ENCODE data around the gene RNF217.

Gene RNF217

DNA sequence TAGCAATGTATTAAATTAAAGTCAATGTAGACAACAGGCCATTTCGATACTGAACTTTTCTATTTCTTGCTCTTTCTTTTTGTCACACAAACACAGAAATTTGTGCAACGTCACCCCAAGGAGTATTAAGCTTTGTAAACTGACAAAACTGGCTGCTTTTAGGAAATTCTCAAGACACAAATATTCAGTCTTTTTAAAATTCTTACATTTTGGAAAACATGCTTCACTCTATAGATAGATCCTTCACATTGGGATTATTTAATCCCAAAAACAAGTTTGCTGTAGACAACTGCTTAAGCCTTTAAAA, 121.4 kb downstream of the RNF217 start:
- DNase-seq = no peak
- WGBS (ENCODE audit: extremely low coverage, insufficient coverage, insufficient read length) = no CpG with 5 or more reads among the region's 2 CpGs
- Histone ChIP-seq H2AFZ (ENCODE audit: insufficient read depth, low read length, poor library complexity) (no peak overlapping the region), H3K27me3 (ENCODE audit: insufficient read depth, low read length) (no peaks in the 10 kb centered on the region), H2BK5ac (ENCODE audit: low read depth, low read length, poor library complexity) (no peak overlapping the region), H4K91ac (ENCODE audit: low read depth, low read length) (no peak overlapping the region), H4K12ac (ENCODE audit: low read depth, low read length) (no peak overlapping the region), H3K4me2 (ENCODE audit: low read length) (no peak overlapping the region), H3K23ac (ENCODE audit: low read length) (no peak overlapping the region), H3K4me1 (ENCODE audit: control insufficient read depth in 1 of 2, insufficient read depth in 2 of 2, low read length in 2 of 2) (peaks cover 0 to 3% of the 10 kb centered on the region in 2 experiments), H3K4me3 (ENCODE audit: low read depth, low read length) (no peak overlapping the region), H3K18ac (ENCODE audit: low read length) (no peak overlapping the region), H2AK5ac (ENCODE audit: low read length) (no peak overlapping the region), H3K79me2 (ENCODE audit: control insufficient read depth, insufficient read depth, low read length, poor library complexity) (no peaks in the 10 kb centered on the region), H3K9me3 (ENCODE audit: insufficient read depth, low read depth, low read length) (no peaks in the 10 kb centered on the region), H3K27ac (ENCODE audit: low read depth, low read length) (no peak overlapping the region), H4K8ac (ENCODE audit: low read depth, low read length) (no peak overlapping the region), H3K9ac (ENCODE audit: low read length) (no peak overlapping the region), H3K4ac (ENCODE audit: low read depth, low read length) (no peak overlapping the region), H3K36me3 (ENCODE audit: control insufficient read depth in 1 of 2, insufficient read depth in 2 of 2, low read length in 2 of 2) (peaks cover 0 to 5% of the 10 kb centered on the region in 2 experiments), H2BK120ac (ENCODE audit: insufficient read depth, low read length, poor library complexity) (no peak overlapping the region), H2BK12ac (ENCODE audit: low read length) (no peak overlapping the region), H3K14ac (ENCODE audit: low read length) (no peak overlapping the region), H3K79me1 (ENCODE audit: low read length) (peaks cover 1% of the 10 kb centered on the region)

DNA sequence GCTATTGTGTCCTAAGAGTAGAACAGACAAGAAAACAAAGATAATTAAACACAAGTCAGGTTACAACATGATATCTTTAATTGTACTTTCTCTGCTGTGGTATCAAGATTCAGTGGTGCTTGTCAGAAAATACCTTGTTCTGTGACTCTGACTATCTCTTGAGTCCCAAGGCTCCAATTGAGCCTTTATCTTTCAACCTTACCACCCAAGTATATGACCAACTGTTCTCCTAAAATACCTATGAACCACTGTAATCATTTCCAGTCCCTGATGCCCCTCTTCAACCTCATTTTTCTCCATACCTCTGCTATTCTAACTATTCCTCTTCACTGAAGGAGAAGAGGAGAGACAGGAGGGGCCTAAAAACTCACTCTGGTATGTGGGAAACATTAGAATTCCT, 124.5 kb downstream of the RNF217 start:
- Histone ChIP-seq H3K79me1 (ENCODE audit: low read length) (no peaks in the 10 kb centered on the region), H4K12ac (ENCODE audit: low read depth, low read length) (no peak overlapping the region)
- no peak for DNase-seq

DNA sequence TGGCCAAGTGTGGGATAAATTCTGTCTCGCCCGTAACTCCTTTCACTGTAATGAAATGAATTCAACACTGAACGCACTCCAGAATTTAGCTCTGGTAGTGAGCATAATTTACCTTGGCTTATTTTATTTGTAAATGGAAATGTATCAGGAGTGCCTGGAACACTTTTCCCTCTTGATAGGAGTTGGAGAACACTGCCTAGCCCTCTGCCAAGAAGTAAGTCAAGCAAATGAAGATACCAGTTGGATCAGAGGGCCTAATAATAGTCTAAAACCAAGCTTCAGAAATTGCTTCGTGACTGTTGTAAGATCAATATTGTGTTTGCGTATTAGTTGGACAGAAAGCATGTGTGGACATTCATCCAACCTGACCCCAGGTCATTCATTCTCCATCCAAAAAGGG, 126.7 kb downstream of the RNF217 start:
- Histone ChIP-seq H3K23ac (ENCODE audit: low read length) (no peak overlapping the region), H4K91ac (ENCODE audit: low read depth, low read length) (no peak overlapping the region), H2BK5ac (ENCODE audit: low read depth, low read length, poor library complexity) (no peak overlapping the region), H3K36me3 (ENCODE audit: control insufficient read depth in 1 of 2, insufficient read depth in 2 of 2, low read length in 2 of 2) (no peaks in the 10 kb centered on the region), H3K4me1 (ENCODE audit: control insufficient read depth in 1 of 2, insufficient read depth in 2 of 2, low read length in 2 of 2) (no peaks in the 10 kb centered on the region), H3K79me1 (ENCODE audit: low read length) (no peaks in the 10 kb centered on the region), H3K27ac (ENCODE audit: low read depth, low read length) (no peak overlapping the region), H2AK5ac (ENCODE audit: low read length) (no peak overlapping the region), H3K14ac (ENCODE audit: low read length) (no peak overlapping the region), H4K8ac (ENCODE audit: low read depth, low read length) (no peak overlapping the region), H3K9ac (ENCODE audit: low read length) (no peak overlapping the region), H2BK12ac (ENCODE audit: low read length) (no peak overlapping the region), H3K27me3 (ENCODE audit: insufficient read depth, low read length) (no peaks in the 10 kb centered on the region), H3K4me3 (ENCODE audit: low read depth, low read length) (no peak overlapping the region), H2AFZ (ENCODE audit: insufficient read depth, low read length, poor library complexity) (no peak overlapping the region), H4K12ac (ENCODE audit: low read depth, low read length) (no peak overlapping the region), H2BK120ac (ENCODE audit: insufficient read depth, low read length, poor library complexity) (no peak overlapping the region), H3K4me2 (ENCODE audit: low read length) (no peak overlapping the region), H3K79me2 (ENCODE audit: control insufficient read depth, insufficient read depth, low read length, poor library complexity) (no peaks in the 10 kb centered on the region), H3K9me3 (ENCODE audit: insufficient read depth, low read depth, low read length) (no peaks in the 10 kb centered on the region), H3K4ac (ENCODE audit: low read depth, low read length) (no peak overlapping the region), H3K18ac (ENCODE audit: low read length) (no peak overlapping the region)
- no CpG with 5 or more reads among the region's 5 CpGs for WGBS (ENCODE audit: extremely low coverage, insufficient coverage, insufficient read length)
- DNase-seq = no peak

More for the DNA sequence above, 124.5 kb downstream of the RNF217 start:
- H3K79me2 ChIP-seq (ENCODE audit: control insufficient read depth, insufficient read depth, low read length, poor library complexity) = no peaks in the 10 kb centered on the region
- H3K23ac ChIP-seq (ENCODE audit: low read length) = no peak overlapping the region
- no peak overlapping the region for H3K4ac ChIP-seq (ENCODE audit: low read depth, low read length)
- H4K8ac ChIP-seq (ENCODE audit: low read depth, low read length) = no peak overlapping the region
- H2BK120ac ChIP-seq (ENCODE audit: insufficient read depth, low read length, poor library complexity) = no peak overlapping the region
- no peak overlapping the region for H3K18ac ChIP-seq (ENCODE audit: low read length)
- H2AFZ ChIP-seq (ENCODE audit: insufficient read depth, low read length, poor library complexity) = no peak overlapping the region
- no peaks in the 10 kb centered on the region for H3K4me1 ChIP-seq (ENCODE audit: control insufficient read depth in 1 of 2, insufficient read depth in 2 of 2, low read length in 2 of 2)
- H3K14ac ChIP-seq (ENCODE audit: low read length) = no peak overlapping the region
- no peak overlapping the region for H3K4me3 ChIP-seq (ENCODE audit: low read depth, low read length)
- H2BK12ac ChIP-seq (ENCODE audit: low read length) = no peak overlapping the region
- H2AK5ac ChIP-seq (ENCODE audit: low read length) = no peak overlapping the region
- H4K91ac ChIP-seq (ENCODE audit: low read depth, low read length) = no peak overlapping the region
- H3K4me2 ChIP-seq (ENCODE audit: low read length) = no peak overlapping the region
- H2BK5ac ChIP-seq (ENCODE audit: low read depth, low read length, poor library complexity) = no peak overlapping the region
- H3K27me3 ChIP-seq (ENCODE audit: insufficient read depth, low read length) = no peaks in the 10 kb centered on the region
- H3K9ac ChIP-seq (ENCODE audit: low read length) = no peak overlapping the region
- H3K9me3 ChIP-seq (ENCODE audit: insufficient read depth, low read depth, low read length) = no peaks in the 10 kb centered on the region
- no peak overlapping the region for H3K27ac ChIP-seq (ENCODE audit: low read depth, low read length)
- H3K36me3 ChIP-seq (ENCODE audit: control insufficient read depth in 1 of 2, insufficient read depth in 2 of 2, low read length in 2 of 2) = peaks cover 0 to 4% of the 10 kb centered on the region in 2 experiments

DNA sequence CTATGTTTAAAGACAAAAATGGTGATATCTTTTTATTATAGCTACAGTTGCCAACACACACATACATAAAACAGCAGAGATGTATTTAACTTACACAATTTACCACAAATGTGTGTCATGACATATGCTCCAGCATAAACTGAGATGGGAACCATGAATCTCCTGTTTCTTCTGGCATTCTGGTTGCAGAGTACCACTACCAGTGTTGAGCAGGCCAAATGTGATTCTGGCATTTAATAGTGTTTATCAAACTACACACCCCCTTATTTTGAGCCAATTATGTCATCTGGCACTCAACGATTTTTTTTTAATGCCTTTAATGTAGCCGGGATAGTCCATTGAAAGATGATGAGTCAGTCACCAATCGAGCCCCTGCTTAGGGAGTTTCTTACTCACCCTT, 132.3 kb downstream of the RNF217 start:
- WGBS (ENCODE audit: extremely low coverage, insufficient coverage, insufficient read length) = no CpG with 5 or more reads among the region's 3 CpGs
- Histone ChIP-seq H3K79me2 (ENCODE audit: control insufficient read depth, insufficient read depth, low read length, poor library complexity) (peaks cover 2% of the 10 kb centered on the region), H3K14ac (ENCODE audit: low read length) (no peak overlapping the region), H3K4me2 (ENCODE audit: low read length) (no peak overlapping the region), H3K4me1 (ENCODE audit: control insufficient read depth in 1 of 2, insufficient read depth in 2 of 2, low read length in 2 of 2) (no peaks in the 10 kb centered on the region), H2BK5ac (ENCODE audit: low read depth, low read length, poor library complexity) (no peak overlapping the region), H3K4me3 (ENCODE audit: low read depth, low read length) (no peak overlapping the region), H3K9me3 (ENCODE audit: insufficient read depth, low read depth, low read length) (no peaks in the 10 kb centered on the region), H2BK12ac (ENCODE audit: low read length) (no peak overlapping the region), H3K4ac (ENCODE audit: low read depth, low read length) (no peak overlapping the region), H4K91ac (ENCODE audit: low read depth, low read length) (no peak overlapping the region), H3K79me1 (ENCODE audit: low read length) (peaks cover 2% of the 10 kb centered on the region), H3K23ac (ENCODE audit: low read length) (no peak overlapping the region), H3K9ac (ENCODE audit: low read length) (no peak overlapping the region), H3K36me3 (ENCODE audit: control insufficient read depth in 1 of 2, insufficient read depth in 2 of 2, low read length in 2 of 2) (no peaks in the 10 kb centered on the region), H3K27ac (ENCODE audit: low read depth, low read length) (no peak overlapping the region), H4K8ac (ENCODE audit: low read depth, low read length) (no peak overlapping the region), H4K12ac (ENCODE audit: low read depth, low read length) (no peak overlapping the region), H2BK120ac (ENCODE audit: insufficient read depth, low read length, poor library complexity) (no peak overlapping the region), H3K18ac (ENCODE audit: low read length) (no peak overlapping the region), H2AK5ac (ENCODE audit: low read length) (no peak overlapping the region), H2AFZ (ENCODE audit: insufficient read depth, low read length, poor library complexity) (no peak overlapping the region), H3K27me3 (ENCODE audit: insufficient read depth, low read length) (no peaks in the 10 kb centered on the region)
- DNase-seq = no peak
